MM.1S (cell line): ENCODE results near the gene GATAD2B.
A peak's percentile ranks its signal among the peaks of the same experiment; 100 is the strongest.

ENCODE experiments used
- DNase-seq: peaks from one replicate; pipeline ENCODE4 v3.0.0-alpha.2; 2015
- H2AFZ ChIP-seq: fragments of 300-600 bp; sonication (generic); 2 replicates; pipeline ENCODE4 v1.6.0; 2016; ENCODE audit warnings: antibody characterized with exemption, low read length
- H3F3A ChIP-seq: fragments of 300-600 bp; sonication (generic); 2 replicates; pipeline ENCODE4 v1.6.1; 2016; ENCODE audit warnings: mild to moderate bottlenecking, antibody characterized with exemption, low read length, moderate library complexity, mixed read lengths; ENCODE audit not compliant: insufficient read depth
- H3K27ac ChIP-seq: fragments of 300-600 bp; sonication (generic); 2 replicates; pipeline ENCODE4 v1.5.1; 2016; ENCODE audit warnings: mild to moderate bottlenecking, low read length
- H3K27me3 ChIP-seq: fragments of 300-600 bp; sonication (generic); replicated peaks from 2 replicates; pipeline ENCODE4 v1.6.0; 2016; ENCODE audit warnings: low read length; ENCODE audit not compliant: insufficient read depth
- H3K36me3 ChIP-seq: fragments of 300-600 bp; sonication (generic); replicated peaks from 2 replicates; pipeline ENCODE4 v1.6.1; 2016; ENCODE audit warnings: mild to moderate bottlenecking, low read length, mixed read lengths; ENCODE audit not compliant: insufficient read depth
- H3K4me1 ChIP-seq: fragments of 300-600 bp; sonication (generic); 2 replicates; pipeline ENCODE4 v1.6.1; 2016; ENCODE audit warnings: low read length, mixed read lengths
- H3K4me2 ChIP-seq: fragments of 300-600 bp; sonication (generic); 2 replicates; pipeline ENCODE4 v1.6.0; 2016; ENCODE audit warnings: low read depth, low read length
- H3K4me3 ChIP-seq: fragments of 300-600 bp; sonication (generic); 2 replicates; pipeline ENCODE4 v1.5.1; 2016; ENCODE audit warnings: low read length, mixed read lengths
- H3K79me2 ChIP-seq: fragments of 300-600 bp; sonication (generic); 2 replicates; pipeline ENCODE4 v1.6.1; 2016; ENCODE audit warnings: mixed run types, low read length, mixed read lengths
- H3K9ac ChIP-seq: fragments of 300-600 bp; sonication (generic); 2 replicates; pipeline ENCODE4 v1.6.1; 2016; ENCODE audit warnings: low read length, mixed read lengths
- H3K9me2 ChIP-seq: fragments of 300-600 bp; sonication (generic); replicated peaks from 2 replicates; pipeline ENCODE4 v1.6.1; 2016; ENCODE audit warnings: mild to moderate bottlenecking, low read length, mixed read lengths; ENCODE audit not compliant: insufficient read depth
- H3K9me3 ChIP-seq: fragments of 300-600 bp; sonication (generic); replicated peaks from 2 replicates; pipeline ENCODE4 v1.6.1; 2016; ENCODE audit warnings: mild to moderate bottlenecking, low read length, mixed read lengths; ENCODE audit not compliant: insufficient read depth
- H4K20me1 ChIP-seq: fragments of 300-600 bp; sonication (generic); 2 replicates; pipeline ENCODE4 v1.6.1; 2016; ENCODE audit warnings: mild to moderate bottlenecking, low read length, moderate library complexity, mixed read lengths; ENCODE audit not compliant: insufficient read depth
- EZH2 ChIP-seq: fragments of 300-600 bp; sonication (generic); optimal IDR thresholded peaks from 2 replicates; pipeline ENCODE3; 2017; ENCODE audit warnings: low read depth, mild to moderate bottlenecking, antibody characterized with exemption, low read length, mixed read lengths
- EZH2phosphoT487 ChIP-seq: fragments of 300-600 bp; sonication (generic); IDR thresholded peaks from 2 replicates; pipeline ENCODE4 v1.6.1; 2018; ENCODE audit warnings: antibody characterized with exemption, low read length
- TF ChIP-seq, protein P1 (sequence below): fragments of 300-600 bp; sonication (generic); IDR thresholded peaks from 2 replicates; pipeline ENCODE4 v1.5.1; 2016; ENCODE audit warnings: antibody characterized with exemption, low read length, mixed read lengths

GATAD2B gene

DNA sequence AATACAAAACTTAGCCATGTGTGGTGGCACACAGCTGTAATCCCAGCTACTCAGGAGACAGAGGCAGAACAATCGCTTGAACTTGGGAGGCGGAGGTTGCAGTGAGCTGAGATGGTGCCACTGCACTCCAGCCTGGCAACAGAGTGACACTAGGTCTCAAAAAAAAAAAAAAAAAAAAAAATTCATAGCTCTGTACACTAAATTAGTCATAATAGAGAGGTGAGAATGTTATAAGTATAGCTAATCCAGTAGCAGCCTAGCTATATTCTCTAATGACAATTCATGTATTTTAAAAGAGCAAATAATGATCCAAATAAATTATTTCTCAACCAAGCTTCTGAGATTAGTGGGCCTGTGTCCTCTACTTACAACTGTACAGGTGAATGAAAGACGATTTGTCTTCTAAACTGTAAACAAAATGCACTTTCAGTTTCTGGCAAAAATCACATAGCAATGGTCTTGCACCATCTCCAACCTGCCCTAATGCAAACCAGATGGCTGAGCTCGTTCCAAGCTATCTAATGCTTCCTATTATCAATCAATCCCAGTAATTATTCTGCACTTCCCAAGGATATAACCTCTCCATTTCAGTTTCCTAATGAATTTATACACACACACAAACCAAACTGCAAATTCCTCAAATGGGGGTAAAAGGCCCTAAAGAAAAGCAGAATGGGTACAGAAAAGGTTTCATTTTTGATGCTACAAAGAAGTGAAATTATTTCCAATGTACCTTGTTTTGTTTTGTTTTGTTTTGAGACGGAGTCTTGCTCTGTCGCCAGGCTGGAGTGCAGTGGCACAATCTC lies 56.5 kb downstream of the GATAD2B start:
- DNase-seq = peak; percentile 80
- H3K9me2 ChIP-seq = no peaks in the 10 kb centered on the region
- H3K9ac ChIP-seq = no peak overlapping the region; the same call in 1 of the 2 replicates
- no peaks in the 10 kb centered on the region for H3K36me3 ChIP-seq
- H3K4me3 ChIP-seq = peak overlapping the region; percentile 30
- H2AFZ ChIP-seq = no peak overlapping the region
- peaks cover 17% of the 10 kb centered on the region; the same call in 1 of the 2 replicates for H3K4me1 ChIP-seq
- peak overlapping the region; percentile 62 for H3K4me2 ChIP-seq
- peaks cover 18% of the 10 kb centered on the region for H3F3A ChIP-seq
- peak overlapping the region; percentile 59; the same call in 1 of the 2 replicates for H3K27ac ChIP-seq
- no peaks in the 10 kb centered on the region for H3K27me3 ChIP-seq
- H3K79me2 ChIP-seq = peaks cover 88% of the 10 kb centered on the region
- no peaks in the 10 kb centered on the region for H3K9me3 ChIP-seq
- H4K20me1 ChIP-seq = peaks cover 6% of the 10 kb centered on the region; the same call in 1 of the 2 replicates
- no peak for TF ChIP-seq EZH2phosphoT487
- TF ChIP-seq, protein P1, sequence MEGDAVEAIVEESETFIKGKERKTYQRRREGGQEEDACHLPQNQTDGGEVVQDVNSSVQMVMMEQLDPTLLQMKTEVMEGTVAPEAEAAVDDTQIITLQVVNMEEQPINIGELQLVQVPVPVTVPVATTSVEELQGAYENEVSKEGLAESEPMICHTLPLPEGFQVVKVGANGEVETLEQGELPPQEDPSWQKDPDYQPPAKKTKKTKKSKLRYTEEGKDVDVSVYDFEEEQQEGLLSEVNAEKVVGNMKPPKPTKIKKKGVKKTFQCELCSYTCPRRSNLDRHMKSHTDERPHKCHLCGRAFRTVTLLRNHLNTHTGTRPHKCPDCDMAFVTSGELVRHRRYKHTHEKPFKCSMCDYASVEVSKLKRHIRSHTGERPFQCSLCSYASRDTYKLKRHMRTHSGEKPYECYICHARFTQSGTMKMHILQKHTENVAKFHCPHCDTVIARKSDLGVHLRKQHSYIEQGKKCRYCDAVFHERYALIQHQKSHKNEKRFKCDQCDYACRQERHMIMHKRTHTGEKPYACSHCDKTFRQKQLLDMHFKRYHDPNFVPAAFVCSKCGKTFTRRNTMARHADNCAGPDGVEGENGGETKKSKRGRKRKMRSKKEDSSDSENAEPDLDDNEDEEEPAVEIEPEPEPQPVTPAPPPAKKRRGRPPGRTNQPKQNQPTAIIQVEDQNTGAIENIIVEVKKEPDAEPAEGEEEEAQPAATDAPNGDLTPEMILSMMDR = no peak

DNA sequence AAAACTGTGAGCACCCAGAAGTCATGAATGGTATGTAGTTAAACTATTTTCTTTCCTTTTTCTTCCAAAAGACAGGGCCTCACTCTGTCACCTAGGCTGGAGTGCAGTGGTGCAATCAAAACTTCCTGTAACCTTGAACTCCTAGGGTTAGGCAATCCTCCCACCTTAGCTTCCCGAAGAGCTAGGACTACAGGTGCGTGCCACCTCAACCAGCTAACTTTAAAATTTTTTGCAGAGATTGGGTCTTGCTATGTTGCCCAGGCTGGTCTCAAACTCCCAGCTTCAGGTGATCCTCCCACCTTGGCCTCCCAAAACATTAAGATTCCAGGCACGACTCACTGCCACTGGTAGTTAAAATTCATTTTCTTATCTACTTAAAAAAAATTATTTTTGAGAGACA lies 62.5 kb downstream of the GATAD2B start:
- no peaks in the 10 kb centered on the region for H3K27me3 ChIP-seq
- no peak for DNase-seq
- TF ChIP-seq EZH2phosphoT487 (no peak), EZH2 (no peak)
- TF ChIP-seq, protein P1 = no peak
- H3K79me2 ChIP-seq = peaks cover 85% of the 10 kb centered on the region
- H3K9me2 ChIP-seq = no peaks in the 10 kb centered on the region
- no peaks in the 10 kb centered on the region; the same call in 1 of the 2 replicates for H4K20me1 ChIP-seq
- no peak overlapping the region for H3K4me3 ChIP-seq
- no peak overlapping the region for H2AFZ ChIP-seq
- no peaks in the 10 kb centered on the region for H3K9me3 ChIP-seq
- H3K9ac ChIP-seq = no peak overlapping the region
- no peaks in the 10 kb centered on the region for H3K36me3 ChIP-seq
- no peak overlapping the region for H3K4me2 ChIP-seq
- H3K4me1 ChIP-seq = no peaks in the 10 kb centered on the region
- no peak overlapping the region for H3K27ac ChIP-seq
- H3F3A ChIP-seq = peaks cover 3% of the 10 kb centered on the region; the same call in 1 of the 2 replicates

DNA sequence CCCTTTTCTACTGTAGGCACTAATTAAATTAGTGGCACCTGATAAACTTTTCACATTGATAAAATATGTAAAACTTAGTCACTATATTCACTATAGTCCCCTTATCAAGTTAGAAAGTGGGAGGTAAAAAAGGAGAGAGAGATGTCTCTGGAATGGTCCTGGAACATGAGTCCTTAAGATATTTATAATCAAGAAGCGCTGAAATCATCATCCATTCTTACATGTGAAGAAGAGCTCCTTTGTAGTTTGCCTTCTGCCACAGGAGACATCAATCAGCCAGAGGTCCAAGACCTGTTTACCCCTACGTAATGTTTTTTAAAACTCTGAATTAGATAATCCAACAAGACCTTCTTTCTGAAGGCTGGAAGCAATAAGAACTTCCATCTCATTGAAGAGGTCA lies 65.3 kb downstream of the GATAD2B start:
- TF ChIP-seq, protein P1 = no peak
- TF ChIP-seq EZH2phosphoT487 (no peak), EZH2 (no peak)

More for the DNA sequence above, 65.3 kb downstream of the GATAD2B start:
- peaks cover 9% of the 10 kb centered on the region; the same call in 1 of the 2 replicates for H4K20me1 ChIP-seq
- no peak overlapping the region for H3K27ac ChIP-seq
- H2AFZ ChIP-seq = no peak overlapping the region
- no peaks in the 10 kb centered on the region for H3K9me2 ChIP-seq
- H3K9ac ChIP-seq = no peak overlapping the region
- no peaks in the 10 kb centered on the region for H3K36me3 ChIP-seq
- peaks cover 13% of the 10 kb centered on the region for H3K4me1 ChIP-seq
- H3K27me3 ChIP-seq = no peaks in the 10 kb centered on the region
- DNase-seq = no peak
- H3F3A ChIP-seq = peaks cover 11% of the 10 kb centered on the region
- no peak overlapping the region for H3K4me3 ChIP-seq
- H3K79me2 ChIP-seq = peaks cover 80% of the 10 kb centered on the region
- H3K4me2 ChIP-seq = no peak overlapping the region
- no peaks in the 10 kb centered on the region for H3K9me3 ChIP-seq
